GM18505 (cell line): ENCODE results near the gene DIP2B.

ENCODE experiments used
- ATAC-seq: cut with Tn5 transposase; IDR thresholded peaks from one replicate; pipeline ENCODE4 v1.9.1; 2021; ENCODE audit not compliant: unreplicated experiment
- POLR2A ChIP-seq: IDR thresholded peaks from 4 replicates; pipeline ENCODE4 v1.6.1; 2011; ENCODE audit warnings: borderline replicate concordance; ENCODE audit not compliant: insufficient read depth, insufficient read length; ENCODE audit errors: extremely low read depth

DIP2B gene

DNA sequence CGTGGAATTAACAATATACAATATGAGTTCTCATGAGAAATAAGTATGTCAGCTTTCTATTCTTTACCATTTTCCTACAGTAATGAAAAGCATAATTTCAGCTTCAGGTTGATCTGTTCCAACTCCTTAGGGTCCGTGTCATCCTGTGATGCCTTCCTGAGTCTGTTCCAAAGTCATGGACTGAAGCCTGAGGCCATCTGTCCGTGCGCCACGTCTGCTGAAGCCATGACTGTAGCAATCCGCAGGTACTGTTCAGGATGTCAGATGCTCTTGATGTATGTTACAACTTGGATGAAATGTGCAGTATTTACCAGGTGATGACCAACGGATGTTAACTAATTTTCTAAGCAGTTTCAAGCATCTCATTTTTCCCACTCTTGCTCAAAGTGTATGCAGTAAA is 192.1 kb downstream of the DIP2B start:
- no peak for TF ChIP-seq POLR2A
- ATAC-seq, result no peak

DNA sequence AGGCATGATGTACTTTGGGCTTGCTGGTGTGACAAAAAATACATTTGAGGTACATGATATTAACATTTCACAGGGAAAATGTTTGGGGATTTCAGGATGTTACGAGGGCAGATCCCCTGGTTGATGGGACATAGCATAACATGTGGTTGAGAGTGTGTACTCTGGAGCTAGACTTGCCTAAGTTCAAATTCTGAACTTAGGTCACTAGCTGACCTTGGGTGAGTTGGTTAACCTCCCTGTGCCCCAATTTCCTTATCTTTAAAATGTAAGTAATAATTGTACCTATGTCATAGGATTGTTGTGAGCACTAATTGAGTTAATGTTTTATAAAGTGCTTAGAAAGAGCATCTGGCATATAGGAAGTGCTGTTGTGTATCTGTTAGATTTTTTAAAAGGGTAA is 194.4 kb downstream of the DIP2B start:
- no peak for TF ChIP-seq POLR2A
- no peak for ATAC-seq

DNA sequence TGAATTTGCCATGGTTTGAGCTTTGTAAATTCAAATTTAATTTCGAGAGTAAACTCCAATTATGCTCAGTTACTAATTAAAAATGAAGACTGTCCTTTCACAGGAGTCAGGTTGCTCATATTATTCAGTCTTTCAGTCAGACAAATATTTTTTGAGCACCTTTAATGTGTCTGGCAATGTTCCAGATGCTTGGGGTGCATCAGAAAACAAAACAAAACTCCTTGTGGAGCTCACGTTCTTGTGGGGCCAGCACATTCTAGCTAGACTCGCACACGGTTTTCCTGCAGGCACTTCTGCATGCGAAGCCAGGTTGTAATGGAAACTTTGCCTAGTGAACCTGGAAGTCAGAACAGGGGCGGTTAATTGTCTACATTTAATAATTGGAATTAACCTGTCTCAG is 195.2 kb downstream of the DIP2B start:
- ATAC-seq, result no peak
- TF ChIP-seq POLR2A, result no peak

DNA sequence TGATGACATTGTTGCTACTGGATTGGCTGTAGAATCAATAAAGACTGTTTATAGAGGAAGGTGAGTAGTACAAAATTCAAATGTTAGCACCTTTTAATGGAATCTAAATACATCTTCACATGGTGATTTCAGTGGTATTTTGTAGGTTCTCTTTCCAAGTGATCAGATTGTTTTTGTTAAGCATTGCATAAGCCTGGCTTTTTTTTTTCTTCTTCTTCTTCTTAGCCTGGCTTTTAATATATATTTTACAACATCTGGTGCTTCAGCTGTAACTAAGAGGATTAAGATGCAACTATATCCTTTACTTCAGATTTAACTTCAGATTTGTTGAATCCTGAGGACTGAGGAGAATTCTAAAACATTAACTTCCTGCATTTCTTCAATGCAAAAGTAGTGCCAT is 201.8 kb downstream of the DIP2B start:
- TF ChIP-seq POLR2A, result no peak
- no peak for ATAC-seq

GRCh38 chr12:50707396-50707795 is 202.6 kb downstream of the DIP2B start:
- no peak for ATAC-seq
- no peak for TF ChIP-seq POLR2A

GRCh38 chr12:50708631-50709030 is 203.8 kb downstream of the DIP2B start:
- TF ChIP-seq POLR2A, result no peak
- no peak for ATAC-seq

DNA sequence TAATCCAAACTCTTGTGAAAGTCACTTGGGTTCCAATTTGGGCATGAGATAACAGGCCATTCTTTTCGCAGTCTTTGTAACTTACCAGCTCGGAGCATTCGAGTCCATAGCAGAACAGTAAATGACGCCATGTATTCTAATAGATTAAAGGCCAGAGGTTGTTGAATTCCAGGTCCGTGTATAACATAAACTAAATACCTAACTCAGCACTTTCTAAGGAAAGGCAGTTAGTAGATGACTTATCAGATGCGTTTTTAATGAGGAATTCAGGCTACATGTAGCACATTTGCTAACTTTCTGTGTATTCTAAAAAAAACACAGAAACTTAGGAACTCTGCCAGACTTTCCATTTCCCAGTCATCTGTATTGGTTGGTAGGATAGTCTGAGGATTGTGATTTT is 206.3 kb downstream of the DIP2B start:
- no peak for ATAC-seq
- TF ChIP-seq POLR2A, result no peak

DNA sequence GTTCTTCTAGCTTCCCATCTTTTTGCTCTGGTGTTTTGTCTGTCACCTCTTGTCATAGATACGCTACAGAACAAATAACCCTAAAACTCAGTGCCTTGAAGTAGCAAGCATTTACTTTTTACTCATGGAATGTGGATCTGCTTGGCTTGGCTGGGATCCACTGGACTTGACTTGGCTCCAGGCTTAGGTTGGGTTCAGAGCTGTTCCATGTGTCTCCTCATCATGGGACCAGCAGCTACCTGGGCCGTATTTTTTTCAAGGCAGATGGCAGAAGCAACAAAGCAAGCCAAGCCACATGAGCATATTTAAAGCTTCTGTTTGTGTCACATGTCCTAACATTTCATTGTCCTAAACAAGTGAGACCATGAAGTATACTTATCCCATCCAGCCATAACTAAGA is 210.4 kb downstream of the DIP2B start:
- ATAC-seq, result no peak
- no peak for TF ChIP-seq POLR2A

GRCh38 chr12:50718760-50719159 is 214.0 kb downstream of the DIP2B start:
- no peak for TF ChIP-seq POLR2A

GRCh38 chr12:50720085-50720484 is 215.3 kb downstream of the DIP2B start:
- TF ChIP-seq POLR2A, result no peak

More at GRCh38 chr12:50718760-50719159, 214.0 kb downstream of the DIP2B start:
- ATAC-seq, result no peak

GRCh38 chr12:50720501-50720900 is 215.7 kb downstream of the DIP2B start:
- ATAC-seq, result no peak
- TF ChIP-seq POLR2A, result no peak

More at GRCh38 chr12:50720085-50720484, 215.3 kb downstream of the DIP2B start:
- ATAC-seq, result no peak

DNA sequence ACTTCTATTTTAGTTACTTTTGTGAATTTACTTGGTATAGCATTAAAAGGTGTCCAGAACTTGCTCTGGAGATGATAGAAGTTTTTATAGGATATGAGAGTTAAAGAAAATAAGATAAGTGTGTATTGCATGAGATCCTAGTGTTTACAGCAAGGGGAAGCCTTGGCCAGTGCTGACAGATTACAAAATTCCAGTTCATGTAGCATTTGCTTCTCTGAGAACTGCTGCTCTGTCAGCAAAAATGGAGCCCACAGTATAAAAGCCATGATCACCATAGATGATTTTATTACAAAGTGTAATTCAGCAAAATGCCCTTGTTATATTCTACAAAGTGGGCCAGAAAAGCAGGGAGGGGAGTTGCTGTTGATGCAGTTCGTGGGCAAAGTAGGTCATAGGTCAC is 219.1 kb downstream of the DIP2B start:
- TF ChIP-seq POLR2A, result no peak

DNA sequence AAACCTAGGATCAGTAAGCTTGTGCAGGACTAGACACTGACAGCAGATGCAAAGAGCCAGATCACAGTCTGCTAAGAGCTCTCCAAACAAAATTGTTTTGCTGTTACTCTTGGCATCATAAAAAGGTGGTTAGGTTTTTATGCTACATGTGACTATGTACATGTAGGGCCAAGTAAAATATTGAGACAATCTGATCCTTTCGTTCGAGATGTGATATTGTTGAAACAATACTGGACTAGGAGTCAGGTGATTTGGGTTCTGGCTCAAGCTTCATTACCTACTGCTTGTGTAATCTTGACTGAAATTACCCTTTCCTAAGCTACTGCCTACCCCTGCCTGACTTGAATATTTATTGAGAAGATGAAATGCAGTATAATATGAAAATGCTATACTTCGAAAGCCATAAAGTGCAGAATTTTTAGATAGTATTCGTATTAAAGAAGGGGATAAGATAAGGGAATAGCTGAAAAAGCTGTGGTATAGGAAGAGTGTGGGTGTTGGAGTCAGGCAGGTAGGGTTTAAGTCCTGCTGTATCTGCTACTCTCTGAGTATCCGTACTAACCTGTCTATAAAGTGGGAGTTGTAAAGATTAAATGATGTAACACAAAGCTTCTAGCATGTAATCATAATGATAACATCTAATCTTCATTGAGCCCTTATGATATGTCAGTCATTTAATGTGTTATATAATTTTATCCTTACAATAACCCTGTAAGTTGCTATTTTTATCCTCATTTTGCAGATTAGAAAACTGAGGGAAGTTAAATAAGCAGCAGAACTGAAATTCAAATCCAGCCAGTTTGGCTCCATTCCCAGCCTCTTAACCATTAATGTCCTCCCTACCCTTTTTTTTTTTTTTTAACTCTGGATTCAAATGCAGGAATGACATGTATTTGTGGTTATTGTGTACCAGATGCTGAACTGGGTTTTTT is 220.5 kb downstream of the DIP2B start:
- no peak for ATAC-seq
- TF ChIP-seq POLR2A, result no peak

More for the DNA sequence above, 219.1 kb downstream of the DIP2B start:
- no peak for ATAC-seq

- no peak for ATAC-seq
- TF ChIP-seq POLR2A, result no peak
Observed at GRCh38 chr12:50727466-50727865, 222.7 kb downstream of the DIP2B start.
